ENCODE results near the gene RNF115. TPM values are rescaled to one million over a fixed set of nuclear protein-coding genes. Genes with fewer than 3 reads are reported as not detected.
A peak's percentile ranks its signal among the peaks of the same experiment; 100 is the strongest.

RNF115 gene
- total and polyA plus RNA-seq, 2 of the 13 experiments (the other 11 are each of a cell fraction or from before 2014, with no cell fraction given), result 6.0 to 10.1 TPM

DNA sequence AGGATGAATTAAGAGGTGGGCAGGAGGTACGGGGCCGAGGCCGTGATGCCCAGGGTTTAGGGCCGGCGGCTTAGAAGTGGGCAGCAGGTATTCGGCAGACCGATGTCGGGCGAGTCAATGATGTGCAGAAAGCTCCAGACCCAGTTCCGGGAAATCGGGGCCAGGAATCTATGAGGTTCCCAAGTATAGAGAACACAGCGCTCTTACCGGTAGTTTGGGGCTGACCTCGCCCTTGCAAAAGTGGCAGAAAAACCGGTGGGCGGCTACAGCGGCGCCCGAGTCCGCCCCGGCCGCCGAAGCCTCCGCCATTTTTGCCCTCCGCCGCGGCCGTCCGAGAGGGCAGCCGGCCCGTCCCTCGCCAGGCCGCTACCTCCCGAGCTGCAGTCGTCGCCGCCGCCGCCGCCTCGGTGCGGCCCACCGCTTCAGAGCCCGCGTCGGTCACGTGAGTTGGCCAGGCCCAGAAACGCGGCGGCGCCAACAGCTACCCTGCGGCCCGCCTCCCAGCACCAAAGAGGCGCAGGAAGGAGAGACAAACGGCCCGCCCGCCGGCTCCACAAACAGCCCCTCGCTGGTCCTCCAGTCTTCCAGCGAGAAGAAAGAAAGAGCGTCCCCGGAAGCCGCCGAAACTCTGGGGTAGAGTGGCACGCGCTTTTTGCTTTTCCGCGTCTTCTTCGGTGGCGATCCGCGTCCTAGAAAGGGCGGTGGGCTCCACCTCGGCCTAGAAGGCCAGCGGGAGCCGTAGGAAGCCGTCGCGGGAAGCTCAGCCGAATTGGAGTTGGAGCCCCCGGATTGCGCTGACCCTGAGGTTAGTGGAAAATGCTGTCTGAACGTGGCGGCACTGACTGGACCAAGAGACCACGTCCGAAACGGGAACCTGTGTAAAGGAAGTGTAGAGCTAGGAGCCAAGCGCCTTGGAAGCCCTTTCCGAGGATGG, at the start of gene RNF115, which contains the start of gene POLR3C (continued):
- TF ChIP-seq, protein P1, sequence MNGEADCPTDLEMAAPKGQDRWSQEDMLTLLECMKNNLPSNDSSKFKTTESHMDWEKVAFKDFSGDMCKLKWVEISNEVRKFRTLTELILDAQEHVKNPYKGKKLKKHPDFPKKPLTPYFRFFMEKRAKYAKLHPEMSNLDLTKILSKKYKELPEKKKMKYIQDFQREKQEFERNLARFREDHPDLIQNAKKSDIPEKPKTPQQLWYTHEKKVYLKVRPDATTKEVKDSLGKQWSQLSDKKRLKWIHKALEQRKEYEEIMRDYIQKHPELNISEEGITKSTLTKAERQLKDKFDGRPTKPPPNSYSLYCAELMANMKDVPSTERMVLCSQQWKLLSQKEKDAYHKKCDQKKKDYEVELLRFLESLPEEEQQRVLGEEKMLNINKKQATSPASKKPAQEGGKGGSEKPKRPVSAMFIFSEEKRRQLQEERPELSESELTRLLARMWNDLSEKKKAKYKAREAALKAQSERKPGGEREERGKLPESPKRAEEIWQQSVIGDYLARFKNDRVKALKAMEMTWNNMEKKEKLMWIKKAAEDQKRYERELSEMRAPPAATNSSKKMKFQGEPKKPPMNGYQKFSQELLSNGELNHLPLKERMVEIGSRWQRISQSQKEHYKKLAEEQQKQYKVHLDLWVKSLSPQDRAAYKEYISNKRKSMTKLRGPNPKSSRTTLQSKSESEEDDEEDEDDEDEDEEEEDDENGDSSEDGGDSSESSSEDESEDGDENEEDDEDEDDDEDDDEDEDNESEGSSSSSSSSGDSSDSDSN (CRISPR knock-in tag; IDR thresholded peaks at IDR 0.05), result peak; percentile 97
- TF ChIP-seq ZFP91 (CRISPR knock-in tag; IDR thresholded peaks at IDR 0.05; ENCODE audit: borderline replicate concordance) (peak; percentile 89; the same call in 1 of the 2 replicates), ZNF136 (CRISPR knock-in tag; IDR thresholded peaks at IDR 0.05; ENCODE audit: low read depth) (no peak), ZMYM3 (CRISPR knock-in tag; IDR thresholded peaks at IDR 0.05) (peak; percentile 31; the same call in 1 of the 2 replicates), ZC3H4 (CRISPR knock-in tag; IDR thresholded peaks at IDR 0.05; ENCODE audit: borderline replicate concordance) (no peak), SOX6 (IDR thresholded peaks at IDR 0.05) (no peak), SOX6 (CRISPR knock-in tag; IDR thresholded peaks at IDR 0.05) (peak; percentile 56), NCOA2 (CRISPR knock-in tag; IDR thresholded peaks at IDR 0.05) (peak; percentile 55), ZSCAN20 (CRISPR knock-in tag; IDR thresholded peaks at IDR 0.05; ENCODE audit: borderline replicate concordance) (peak; percentile 75; the same call in 1 of the 2 replicates), FOXK1 (CRISPR knock-in tag; IDR thresholded peaks at IDR 0.05; ENCODE audit: borderline replicate concordance, low read depth) (0 out of 2 replicates have a peak, but pooled peaks have one; percentile 12), ZNF230 (CRISPR knock-in tag; IDR thresholded peaks at IDR 0.05) (peak; percentile 80; the same call in 1 of the 2 replicates), ZNF142 (CRISPR knock-in tag; IDR thresholded peaks at IDR 0.05) (peak; percentile 69), ZNF547 (CRISPR knock-in tag; IDR thresholded peaks at IDR 0.05) (peak; percentile 48; the same call in 1 of the 2 replicates), SUZ12 (IDR thresholded peaks at IDR 0.05; ENCODE audit: low read depth, low read length) (no peak), ZNF580 (CRISPR knock-in tag; IDR thresholded peaks at IDR 0.05; ENCODE audit: borderline replicate concordance, low read depth) (peak; percentile 62; the same call in 1 of the 2 replicates)

Measured in HepG2 (cell line).